NCI-H2196 treated with DMSO at 0.1 percent for 48 hours (cell line): ENCODE results near the gene UBALD2.
"Not testable (repeated sequence)": the region's sequence is repeated elsewhere in the genome, so short reads cannot be mapped to it uniquely, and the experiment has no call there.

Experiments used
- DNase-seq: peaks from one replicate; lab custom pipeline; 2025; ENCODE audit not compliant: unreplicated experiment; lab: John Stamatoyannopoulos, UW

The UBALD2 gene

DNA sequence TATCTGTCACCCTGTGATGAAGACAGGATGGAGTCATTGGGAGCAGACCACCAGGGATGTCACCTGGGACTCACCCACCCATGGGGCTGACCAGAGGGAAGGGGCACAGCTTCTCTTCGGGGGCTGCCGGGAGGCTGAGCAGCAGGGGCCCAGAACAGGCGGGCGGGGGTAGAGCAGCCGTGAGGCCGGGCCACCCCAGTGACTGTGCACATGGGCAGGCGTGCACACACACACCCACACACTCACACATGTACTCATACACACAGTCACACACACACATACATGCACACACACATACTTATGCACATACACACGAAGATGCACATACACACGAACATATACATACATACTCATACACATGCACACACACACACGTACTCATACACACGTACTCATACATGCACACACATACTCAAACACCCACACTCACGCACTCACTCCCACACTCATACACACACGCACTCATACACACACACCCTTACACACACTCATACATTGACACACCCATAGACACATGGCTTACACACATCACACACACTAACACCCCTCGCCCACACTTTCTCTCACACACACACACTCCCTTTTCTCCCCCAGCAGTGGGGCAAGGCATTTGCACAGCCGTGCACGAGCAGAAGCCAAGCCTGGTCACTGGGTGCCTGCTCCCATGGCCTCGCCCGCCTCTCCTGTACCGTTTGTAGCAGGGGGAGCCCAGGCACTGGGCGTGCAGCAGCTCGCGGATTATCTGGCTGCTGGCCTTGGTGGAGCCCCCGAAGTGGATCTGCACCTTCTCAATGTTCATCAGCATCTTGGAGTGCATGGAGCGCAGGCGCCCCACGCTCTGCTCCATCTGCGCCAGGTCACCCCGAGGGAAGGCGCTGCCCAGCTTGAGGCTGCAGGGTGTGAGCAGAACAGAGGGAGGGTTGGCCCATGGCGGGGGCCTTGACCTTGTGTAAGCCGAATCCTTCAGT lies 12.4 kb downstream of the UBALD2 start:
- DNase-seq: no peak

DNA sequence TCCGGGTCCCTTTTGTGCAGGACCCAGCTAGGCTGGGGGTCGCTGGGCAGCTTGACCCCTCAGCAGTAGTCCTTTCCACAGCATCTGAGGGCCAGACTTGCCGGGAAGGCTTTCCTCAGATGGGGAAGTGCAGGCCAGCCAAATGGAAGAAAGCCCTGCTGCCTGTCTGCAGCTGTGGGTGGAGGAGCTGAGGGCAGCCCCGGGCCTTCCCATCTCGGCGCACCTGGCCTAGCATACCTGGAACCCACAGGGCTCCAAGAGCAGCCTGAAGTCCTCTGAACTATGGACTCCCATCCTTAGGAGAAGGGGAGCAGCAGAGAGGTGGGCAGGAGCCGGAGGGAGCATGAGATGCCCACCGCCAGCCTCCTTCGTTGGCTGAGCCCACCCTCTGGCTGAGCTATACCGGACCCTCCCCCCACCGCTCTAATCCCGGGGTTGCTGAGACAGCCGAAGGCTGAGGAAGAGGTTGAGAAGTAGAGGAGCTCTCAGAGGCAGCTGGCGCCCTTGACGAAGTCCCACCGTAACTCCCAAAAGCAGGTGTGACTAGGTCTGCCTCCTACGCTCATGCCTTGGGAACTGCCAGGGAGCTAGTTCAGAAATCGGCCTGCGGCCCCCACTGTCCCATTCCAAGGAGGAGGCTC lies 13.2 kb downstream of the UBALD2 start:
- no peak for DNase-seq

DNA sequence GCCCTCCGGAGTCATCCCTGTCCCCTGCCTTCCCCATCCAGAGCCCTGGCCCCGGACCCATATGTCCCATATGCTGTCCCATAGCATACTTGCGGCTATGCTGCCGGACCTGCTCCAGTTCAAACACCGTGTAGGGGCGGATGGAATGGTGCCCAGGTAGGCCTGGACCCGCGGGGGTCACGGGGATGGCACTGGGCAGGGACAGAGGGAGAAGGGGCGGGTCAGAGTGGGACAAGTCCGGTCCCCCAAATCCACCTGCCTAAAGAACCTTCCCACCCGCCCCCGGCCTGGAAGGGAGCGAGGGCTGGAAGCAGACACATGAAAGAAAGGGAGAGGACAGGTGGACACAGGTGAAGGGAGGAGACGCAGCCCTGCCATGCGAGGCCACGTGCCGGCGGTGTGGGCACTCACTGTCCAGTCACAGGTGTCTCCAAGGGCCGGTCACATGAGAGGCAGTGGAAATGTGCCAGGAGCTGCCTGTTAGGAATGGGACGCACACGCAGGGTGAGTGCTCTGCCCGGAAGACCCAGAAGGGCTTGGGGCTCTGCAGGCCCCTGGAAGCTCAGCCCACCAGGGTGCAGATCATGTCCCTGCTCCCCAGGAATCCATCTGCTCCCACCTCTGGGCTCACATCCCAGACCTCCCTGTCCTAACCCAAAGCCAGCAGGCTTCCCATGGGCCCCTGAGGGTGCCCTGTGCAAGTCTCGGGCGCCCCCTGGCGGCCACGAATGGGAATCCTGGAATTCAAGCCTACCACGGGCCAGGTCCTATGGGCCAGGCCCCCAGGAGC lies 14.0 kb downstream of the UBALD2 start:
- DNase-seq: peak; percentile 91

GRCh38 chr17:76279742-76280287 lies 14.7 kb downstream of the UBALD2 start:
- DNase-seq: no peak

- no peak for DNase-seq
These were observed 15.5 kb downstream of the UBALD2 start for GRCh38 chr17:76280650-76281049.

GRCh38 chr17:76281573-76282371 lies 16.6 kb downstream of the UBALD2 start:
- peak; percentile 53 for DNase-seq

DNA sequence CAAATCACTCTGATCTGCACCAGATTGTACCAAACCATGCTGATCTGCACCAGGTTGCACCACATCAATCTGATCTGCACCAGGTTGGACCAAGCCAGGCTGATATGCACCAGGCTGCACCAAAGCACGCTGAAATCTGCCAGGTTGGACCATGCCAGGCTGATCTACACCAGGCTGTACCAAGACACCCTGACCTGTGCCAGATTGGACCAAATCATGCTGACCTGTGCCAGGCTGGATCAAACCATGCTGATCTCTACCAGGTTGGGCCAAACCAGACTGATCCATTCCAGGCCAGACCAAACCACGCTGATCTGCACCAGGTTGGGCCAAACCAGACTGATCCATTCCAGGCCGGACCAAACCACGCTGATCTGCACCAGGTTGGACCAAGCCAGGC lies 27.4 kb downstream of the UBALD2 start:
- no peak for DNase-seq

DNA sequence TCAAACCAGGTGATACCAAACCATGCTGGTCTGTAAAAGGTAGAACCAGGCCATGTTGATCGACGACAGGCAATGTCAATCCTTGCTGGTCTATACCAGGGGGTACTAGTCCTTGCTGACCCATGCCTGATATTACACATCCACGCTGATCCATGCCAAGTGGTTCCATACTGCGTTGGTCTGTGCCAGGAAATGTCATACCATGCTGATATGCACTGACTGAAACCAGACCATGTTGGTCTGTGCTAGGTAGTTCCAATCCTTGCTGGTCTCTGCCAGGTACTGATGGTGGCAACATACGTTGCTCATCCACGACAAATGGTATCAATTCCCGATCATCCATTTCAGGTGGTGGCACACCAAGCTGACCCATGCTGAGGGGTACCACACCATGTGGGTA lies 28.0 kb downstream of the UBALD2 start:
- DNase-seq: no peak

DNA sequence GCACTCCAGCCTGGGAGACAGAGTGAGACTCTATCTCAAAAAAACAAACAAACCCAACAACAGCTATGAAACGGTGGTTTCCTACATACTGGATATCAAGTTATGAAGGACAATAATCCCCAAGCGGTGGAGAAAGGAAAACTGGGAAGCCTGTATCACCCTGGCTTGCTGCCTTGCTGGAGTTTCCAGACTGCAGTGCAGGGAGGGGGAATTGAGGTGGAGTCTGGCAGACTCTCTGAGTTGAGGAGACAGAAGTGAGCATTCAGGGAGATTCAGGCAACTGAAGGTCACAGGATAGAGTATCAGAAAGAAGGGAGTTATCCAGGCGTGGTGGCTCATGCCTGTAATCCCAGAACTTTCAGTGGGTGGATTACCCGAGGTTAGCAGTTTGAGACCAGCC lies 31.0 kb downstream of the UBALD2 start:
- no peak for DNase-seq

GRCh38 chr17:76296889-76297288 lies 31.7 kb downstream of the UBALD2 start:
- DNase-seq: no peak

GRCh38 chr17:76297436-76297835 lies 32.3 kb downstream of the UBALD2 start:
- no peak for DNase-seq

GRCh38 chr17:76304226-76305134 lies 39.3 kb downstream of the UBALD2 start:
- DNase-seq: no peak

GRCh38 chr17:76305135-76305454 lies 39.9 kb downstream of the UBALD2 start:
- DNase-seq: not testable (repeated sequence)

DNA sequence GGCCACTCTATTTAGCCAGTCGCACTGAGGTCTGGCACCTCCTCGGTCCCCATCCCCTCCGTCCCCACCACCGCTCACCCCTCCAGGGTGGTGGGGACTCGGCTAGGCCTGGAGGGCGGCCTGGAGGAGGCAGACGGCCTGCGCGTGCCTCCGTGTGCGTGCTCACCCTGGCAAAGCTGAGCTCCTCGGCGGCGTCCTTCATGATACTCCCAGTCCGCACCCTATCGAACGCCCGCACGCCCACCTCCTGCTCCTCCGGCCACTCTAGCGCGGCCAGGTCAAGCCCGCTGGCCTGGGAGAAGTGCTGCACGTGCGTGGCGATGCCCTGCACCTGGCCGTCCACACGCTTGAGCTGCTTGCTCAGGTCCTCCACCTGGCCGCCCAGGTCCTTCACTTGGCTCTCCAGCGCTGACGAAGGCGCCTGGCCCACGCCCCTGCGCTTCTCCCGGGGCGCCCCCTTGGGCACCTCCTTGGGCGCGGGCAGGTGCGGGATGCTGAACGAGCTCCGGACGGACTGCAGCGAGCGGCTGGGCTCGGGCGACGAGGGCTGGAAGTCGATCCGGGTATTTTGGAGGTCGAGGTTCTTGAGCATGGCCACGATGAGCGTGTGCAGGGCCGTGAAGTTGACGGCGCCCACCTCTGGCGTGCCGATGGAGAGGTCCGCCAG lies 42.3 kb downstream of the UBALD2 start:
- DNase-seq: no peak

GRCh38 chr17:76307966-76308338 lies 42.8 kb downstream of the UBALD2 start, which contains the start of gene QRICH2:
TSS of gene QRICH2 (minus strand) at chr17:76308276. CDS start at chr17:76307998, 278 bp downstream.
- no peak for DNase-seq

GRCh38 chr17:76309461-76309860 lies 44.3 kb downstream of the UBALD2 start:
- DNase-seq: no peak

DNA sequence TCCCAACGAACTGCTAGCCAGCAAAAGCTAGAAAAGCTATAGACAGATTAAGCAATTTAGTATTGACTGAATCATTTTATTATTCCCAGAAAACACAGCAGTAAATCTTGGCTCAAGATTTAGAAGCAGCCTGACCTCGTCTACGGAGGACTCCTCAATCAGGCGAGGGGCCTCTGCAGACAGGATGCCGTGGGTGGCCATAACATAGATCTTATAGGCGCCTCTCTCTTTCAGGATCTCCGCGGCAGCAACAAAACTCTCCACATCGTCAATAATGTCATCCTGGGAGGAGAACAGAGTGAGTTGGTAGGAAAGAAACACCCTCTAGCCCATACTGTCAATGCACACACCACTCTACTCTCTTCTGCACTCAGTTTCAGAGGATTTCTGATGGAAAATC lies 47.6 kb downstream of the UBALD2 start:
- no peak for DNase-seq

DNA sequence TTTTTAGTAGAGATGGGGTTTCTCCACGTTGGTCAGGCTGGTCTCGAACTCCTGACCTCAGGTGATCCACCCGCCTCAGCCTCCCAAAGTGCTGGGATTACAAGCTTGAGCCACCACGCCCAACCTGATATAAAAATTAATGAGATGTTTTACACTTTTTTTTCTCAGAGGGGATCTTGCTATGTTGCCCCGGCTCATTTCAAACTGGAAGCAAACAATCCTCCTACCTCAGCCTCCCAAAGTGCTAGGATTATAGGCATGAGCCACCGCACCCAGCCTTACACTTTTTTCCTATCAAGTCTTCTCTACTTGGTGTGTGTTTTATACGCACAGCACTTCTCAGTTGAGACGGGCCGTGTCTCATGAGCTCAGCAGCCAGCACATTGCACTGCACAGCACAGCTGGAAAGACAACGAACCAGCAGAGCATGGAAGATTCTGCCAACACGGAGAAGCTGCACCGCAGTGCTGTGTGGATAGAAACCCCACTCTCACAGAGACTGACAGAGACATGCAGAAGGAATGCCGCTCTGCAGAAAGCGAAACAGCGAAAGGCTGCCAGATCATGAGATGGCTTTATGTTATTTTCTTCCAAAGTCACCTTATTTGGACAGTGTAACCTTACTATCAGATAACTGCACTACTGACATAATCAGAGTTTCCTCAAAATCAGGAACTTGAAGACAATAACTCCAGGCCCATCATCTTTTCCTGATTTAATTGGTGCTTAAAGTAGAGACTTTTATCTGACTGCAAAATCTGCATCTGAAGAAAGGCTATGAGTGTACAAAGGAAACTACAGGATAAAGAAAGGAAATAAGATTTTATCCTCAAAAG lies 49.5 kb downstream of the UBALD2 start:
- DNase-seq: no peak
